Right ventricle myocardium superior (tissue), 1 donor: Measurements from ENCODE around the gene PTPN11. TPM values are rescaled to one million over a fixed set of nuclear protein-coding genes. Genes with fewer than 3 reads are reported as not detected.
"Not testable (repeated sequence)": the region's sequence is repeated elsewhere in the genome, so short reads cannot be mapped to it uniquely, and the experiment has no call there.

ENCODE experiments used
- ATAC-seq: fragments of 200-7000 bp; cut with Tn5 transposase; one replicate; pipeline ENCODE4 v1.9.1; 2020; ENCODE audit warnings: mild to moderate bottlenecking; ENCODE audit not compliant: poor library complexity
- DNase-seq: peaks from one replicate; pipeline ENCODE4 v3.0.0-alpha.2; 2020
- intact Hi-C: fragments of 100-400 bp; cut with DNase I; formaldehyde crosslinking; loops from one replicate; pipeline ENCODE4 v1.11.2; 2022
- long read RNA-seq: library from polyadenylated mRNA; unstranded; transcript quantifications from one replicate; pipeline ENCODE4 v2.0.0, GENCODE V29; 2021
- total RNA-seq: library from RNA; stranded (reverse); fragmentation: NEBNext Ultra II Directional; extraction: Animal tissue kit (Norgen Biotek cat#: 25700); gene quantifications from one replicate; pipeline ENCODE4 v1.2.1, GENCODE V29; 2021
- donor health status: DM: no; HTN: yes; CAD: no; lungs with severe emphysema.

The PTPN11 gene
- total RNA-seq = 98.1 TPM
- long read RNA-seq, full-length matches to known transcripts = 101 of 144 reads
- long read RNA-seq, partial matches to known transcripts = 7 of 144 reads
- long read RNA-seq, other reads (novel, unspliced or antisense) = 36 of 144 reads

DNA sequence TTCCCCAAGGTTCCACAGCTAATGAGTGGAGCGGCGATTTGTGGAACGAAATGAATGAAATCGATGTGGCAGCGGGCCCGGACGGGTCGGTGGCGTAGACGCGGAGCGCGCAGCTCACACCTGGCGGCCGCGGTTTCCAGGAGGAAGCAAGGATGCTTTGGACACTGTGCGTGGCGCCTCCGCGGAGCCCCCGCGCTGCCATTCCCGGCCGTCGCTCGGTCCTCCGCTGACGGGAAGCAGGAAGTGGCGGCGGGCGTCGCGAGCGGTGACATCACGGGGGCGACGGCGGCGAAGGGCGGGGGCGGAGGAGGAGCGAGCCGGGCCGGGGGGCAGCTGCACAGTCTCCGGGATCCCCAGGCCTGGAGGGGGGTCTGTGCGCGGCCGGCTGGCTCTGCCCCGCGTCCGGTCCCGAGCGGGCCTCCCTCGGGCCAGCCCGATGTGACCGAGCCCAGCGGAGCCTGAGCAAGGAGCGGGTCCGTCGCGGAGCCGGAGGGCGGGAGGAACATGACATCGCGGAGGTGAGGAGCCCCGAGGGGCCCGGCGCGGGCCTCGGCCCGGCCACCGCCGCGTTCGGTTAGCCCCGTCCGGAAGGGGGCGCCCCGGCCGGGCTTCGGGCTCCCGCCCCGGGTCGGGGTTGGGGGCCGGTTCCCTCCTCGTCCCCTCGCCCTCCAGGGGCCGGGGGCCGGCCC, at the start of gene PTPN11:
Gene PTPN11, plus strand, starts transcription at position 340 of the 689 bp plus-strand sequence. Its CDS starts 165 bp downstream, at position 505.
- intact Hi-C loops = no loop called here
- DNase-seq = peak; percentile 93
- peak; percentile 95 for ATAC-seq

DNA sequence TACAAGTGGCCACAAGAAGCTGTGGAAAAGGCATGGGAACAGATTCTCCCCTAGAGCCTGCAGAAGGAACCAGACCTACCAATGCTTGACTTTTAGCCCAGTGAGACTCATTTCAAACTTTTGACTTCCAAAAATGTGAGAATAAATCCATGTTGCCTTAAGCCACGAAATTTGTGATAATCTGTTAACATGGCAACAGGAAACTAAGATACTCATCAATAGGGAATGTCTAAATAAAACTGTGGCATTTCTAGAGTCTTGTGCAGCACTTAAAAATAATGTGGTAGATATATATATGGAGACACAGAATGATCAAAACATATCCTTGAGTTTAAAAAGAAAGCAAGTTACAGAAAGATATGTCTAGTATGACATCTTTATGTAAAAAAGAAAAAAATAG, 48.5 kb upstream of the PTPN11 start:
- intact Hi-C loops = no loop called here

DNA sequence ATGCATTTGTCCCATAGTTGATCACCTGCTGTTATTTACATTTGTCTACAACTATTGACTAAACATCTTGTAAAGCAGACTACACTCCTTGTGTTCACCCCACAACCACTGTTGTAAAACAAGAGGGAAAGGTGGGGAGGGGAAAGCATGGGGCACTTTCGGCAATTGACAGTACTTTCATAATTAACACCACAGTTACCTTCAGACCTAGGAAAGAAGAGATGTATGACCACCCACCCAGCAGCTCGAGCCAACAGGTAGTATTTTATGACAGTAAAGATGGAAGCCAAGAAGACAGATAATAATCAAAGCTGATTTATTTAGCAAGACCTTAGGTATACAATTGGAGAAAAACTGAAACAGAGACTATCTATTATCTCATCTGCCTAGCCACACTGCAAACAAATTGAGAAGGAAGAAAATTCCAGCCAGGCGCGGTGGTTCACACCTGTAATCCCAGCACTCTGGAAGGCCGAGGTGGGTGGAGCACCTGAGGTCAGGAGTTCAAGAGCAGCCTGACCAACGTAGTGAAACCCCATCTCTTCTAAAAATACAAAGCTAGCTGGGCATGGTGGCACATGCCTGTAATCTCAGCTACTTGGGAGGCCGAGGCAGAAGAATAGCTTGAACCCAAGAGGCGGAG, 47.8 kb upstream of the PTPN11 start:
- no peak for DNase-seq
- intact Hi-C loops = no loop called here
- no peak for ATAC-seq

More for the DNA sequence above, 48.5 kb upstream of the PTPN11 start:
- no peak for DNase-seq
- ATAC-seq = no peak

DNA sequence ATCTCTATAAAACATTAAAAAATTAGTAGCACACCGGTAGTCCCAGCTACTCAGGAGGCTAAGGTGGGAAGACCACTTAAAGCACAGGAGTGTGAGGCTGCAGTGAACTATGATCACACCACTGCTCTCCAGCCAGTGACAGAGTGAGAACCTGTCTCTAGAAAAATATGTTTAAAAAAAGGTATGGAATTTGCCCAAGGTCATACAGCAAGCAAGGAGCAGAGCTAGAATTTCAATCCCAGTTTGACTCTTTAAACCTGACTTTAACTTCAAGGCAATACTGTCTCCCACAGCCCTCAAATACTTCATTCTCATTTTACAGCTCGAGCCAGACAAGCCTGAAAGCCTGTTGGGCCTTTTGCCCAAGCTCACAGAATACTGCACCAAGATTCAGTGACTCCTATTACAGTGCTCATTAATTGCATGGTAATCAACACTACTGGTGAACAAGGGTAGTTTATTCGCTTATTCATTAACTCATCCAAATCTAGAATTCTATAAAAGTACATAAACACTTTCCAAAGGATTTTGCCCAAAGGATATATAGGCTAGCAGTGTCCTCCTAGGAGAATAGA, 44.5 kb upstream of the PTPN11 start:
- ATAC-seq (no peak), DNase-seq (no peak)
- intact Hi-C loops = no loop called here

DNA sequence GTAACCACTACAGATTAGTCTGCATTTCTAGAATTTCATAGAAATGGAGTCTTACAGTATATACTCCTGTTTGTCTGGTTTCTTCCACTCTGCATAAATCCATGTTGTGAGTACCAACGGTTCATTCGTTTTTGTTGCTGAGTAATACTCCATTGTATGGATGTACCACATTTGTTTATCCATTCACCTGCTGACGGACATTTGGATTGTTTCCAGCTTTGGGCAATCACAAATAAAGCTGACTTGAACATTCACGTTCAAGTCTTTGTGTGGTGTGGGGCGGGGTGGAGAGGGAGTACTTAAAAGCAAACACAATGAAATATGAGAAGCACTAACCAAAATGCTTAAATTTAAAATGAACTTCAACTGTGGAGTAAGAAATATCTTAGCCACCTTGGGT, 43.6 kb upstream of the PTPN11 start:
- ATAC-seq = no peak
- no peak for DNase-seq
- intact Hi-C loops = no loop called here

DNA sequence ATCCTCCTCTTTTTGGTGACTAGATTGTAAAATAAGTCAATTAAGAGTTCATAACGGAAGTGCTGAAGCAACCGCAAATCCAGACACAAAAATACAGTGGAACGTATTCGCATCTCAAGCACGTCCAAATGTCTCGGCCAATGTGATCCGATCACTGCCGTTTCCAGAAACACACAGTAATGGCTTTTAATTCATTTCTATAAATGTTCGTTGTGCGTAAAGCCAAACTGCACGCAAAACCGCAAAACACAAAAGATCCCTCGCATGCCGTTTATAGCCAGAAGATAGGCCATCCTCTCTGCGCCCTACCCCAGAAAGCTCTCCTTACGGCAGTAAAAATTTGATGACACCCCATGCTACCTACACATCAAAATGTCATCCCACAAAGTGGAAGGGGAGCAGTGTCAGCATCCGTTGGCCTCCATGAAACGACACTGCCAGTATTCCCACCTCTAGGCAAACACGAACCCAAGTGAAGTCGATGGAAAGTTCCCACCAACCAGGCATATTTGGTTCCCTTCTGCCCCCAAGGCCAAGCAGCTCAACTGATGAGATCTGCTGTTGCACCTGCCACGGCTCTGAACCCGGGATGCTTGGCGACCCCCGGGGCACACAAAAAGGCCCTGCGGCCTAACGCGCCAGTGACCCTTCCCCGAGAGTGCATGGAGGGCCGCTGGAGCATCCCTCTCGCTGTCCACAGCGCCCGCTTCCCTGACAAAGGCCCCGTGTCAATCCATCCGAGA, 37.9 kb upstream of the PTPN11 start:
- no peak for DNase-seq
- ATAC-seq = no peak
- intact Hi-C loops = loop anchor here (10.0 kb wide), 2 partner anchors 96 to 436 kb away; no protein-coding TSS in a partner anchor

DNA sequence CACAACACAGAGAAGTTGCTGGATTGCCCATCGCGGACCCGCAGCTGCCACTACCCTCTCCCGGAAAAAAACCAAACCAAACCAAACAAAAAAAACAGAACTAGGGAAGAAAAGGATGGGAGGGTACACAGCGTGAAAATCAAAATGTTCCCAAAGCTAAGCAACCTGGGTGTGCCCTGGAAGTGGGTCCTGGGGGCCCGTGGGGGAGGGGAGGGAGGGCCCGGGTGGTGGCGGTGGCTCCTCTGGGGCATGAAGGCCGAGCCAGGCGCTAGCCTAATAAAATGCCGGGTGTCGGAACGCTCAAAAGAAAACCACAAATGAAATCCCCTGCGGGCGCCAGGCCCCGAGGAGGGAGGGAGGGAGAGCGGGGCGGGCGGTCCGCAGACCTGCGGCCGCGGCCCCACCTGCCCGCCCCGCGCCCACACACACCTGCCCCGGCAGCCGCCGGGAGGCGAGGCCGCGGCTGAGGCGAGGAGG, 37.3 kb upstream of the PTPN11 start:
- peak; percentile 32 for ATAC-seq
- intact Hi-C loops = loop anchor here (10.0 kb wide), 2 partner anchors 97 to 437 kb away; no protein-coding TSS in a partner anchor
- peak; percentile 41 for DNase-seq

DNA sequence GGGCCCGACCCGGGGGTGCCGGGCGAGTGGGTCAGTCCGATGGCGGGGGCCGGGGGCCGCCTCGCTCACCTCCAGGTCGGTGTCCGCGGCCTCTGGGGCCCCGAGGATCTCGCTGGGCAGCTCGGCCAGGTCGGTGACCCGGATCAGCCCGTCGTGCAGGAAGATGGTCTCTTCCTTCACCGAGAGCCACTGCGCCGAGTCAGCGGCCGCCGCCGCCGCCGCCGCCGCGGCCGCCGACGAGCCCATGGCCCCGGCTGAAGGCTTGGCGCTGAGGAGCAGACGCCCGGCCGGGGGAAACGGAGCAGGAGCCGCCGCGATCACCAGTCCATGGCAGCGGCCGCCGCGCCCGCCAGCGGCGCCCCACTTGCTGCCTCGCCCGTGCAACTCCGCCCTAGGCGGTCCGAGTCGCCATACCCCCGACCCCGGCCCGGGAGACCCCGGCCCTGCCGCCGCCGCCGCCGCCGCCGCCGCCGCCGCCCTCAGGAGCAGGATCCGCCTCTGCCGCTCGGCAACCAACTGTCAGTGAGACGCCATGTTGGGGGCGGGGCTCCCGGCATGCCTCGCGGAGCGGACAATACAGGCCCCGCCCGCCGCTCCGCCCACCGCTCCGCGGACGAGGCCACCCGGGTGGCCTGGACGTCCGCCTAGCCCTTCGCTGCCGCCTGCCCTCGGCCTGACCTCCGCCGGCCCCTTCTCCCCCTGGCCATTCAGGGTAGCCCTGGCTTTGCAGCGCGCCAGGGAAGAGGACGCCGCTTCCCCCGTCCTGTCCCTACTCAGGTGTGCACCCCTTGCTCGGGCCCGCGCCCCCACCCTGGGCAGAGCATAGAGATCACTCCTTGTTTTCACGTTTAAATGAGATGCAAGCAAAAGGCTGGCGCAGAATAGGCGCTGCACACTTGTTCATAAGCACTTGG, 36.6 kb upstream of the PTPN11 start, which contains the start of gene HECTD4:
Gene HECTD4, minus strand, starts transcription at position 549 of the 914 bp plus-strand sequence. Its CDS starts 303 bp downstream, at position 246.
- ATAC-seq (peak; percentile 99), DNase-seq (peak; percentile 99)
- intact Hi-C loops = loop anchor here (10.0 kb wide), 2 partner anchors 97 to 437 kb away; no protein-coding TSS in a partner anchor

DNA sequence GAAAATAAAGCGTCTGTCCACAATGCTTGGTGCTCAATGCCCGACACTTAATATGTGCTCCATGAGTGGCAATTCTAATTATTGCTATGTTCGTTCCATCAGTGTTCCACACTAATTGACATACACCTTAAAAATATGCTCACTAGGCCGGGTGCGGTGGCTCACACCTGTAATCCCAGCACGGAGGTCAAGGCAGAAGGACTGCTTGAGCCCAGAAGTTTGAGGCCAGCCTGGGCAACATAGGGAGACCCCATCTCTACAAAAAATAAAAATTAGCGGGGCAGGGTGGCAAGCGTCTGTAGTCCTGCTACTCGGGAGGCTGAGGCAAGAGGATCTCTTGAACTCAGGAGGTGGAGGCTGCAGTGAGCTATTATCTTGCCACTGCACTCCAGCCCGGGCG, 35.9 kb upstream of the PTPN11 start:
- intact Hi-C loops = loop anchor here (10.0 kb wide), 2 partner anchors 98 to 438 kb away; no protein-coding TSS in a partner anchor
- ATAC-seq = no peak
- no peak for DNase-seq

DNA sequence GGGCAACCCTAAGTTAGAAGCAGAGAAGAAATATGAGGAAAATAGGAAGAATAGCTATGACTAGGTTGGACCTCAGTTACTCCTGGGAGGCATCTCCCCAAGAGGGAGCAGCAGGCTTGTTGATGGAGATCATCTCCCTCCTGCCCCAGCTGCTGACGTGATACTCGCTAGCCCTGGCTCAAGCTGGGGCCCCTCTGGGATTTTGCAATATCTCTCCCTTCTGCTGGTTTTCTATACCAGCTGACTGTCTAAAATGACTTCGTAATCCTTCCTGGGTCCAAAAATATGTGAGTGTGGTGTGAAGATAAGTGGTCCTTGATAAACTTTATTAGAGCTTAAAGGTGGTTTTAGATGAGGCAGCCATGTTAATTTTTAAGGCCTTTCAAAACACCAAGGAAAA, 32.0 kb upstream of the PTPN11 start:
- ATAC-seq = no peak
- intact Hi-C loops = loop anchor here (5.0 to 10.0 kb wide), 3 partner anchors 102 to 442 kb away; no protein-coding TSS in a partner anchor
- DNase-seq = no peak

DNA sequence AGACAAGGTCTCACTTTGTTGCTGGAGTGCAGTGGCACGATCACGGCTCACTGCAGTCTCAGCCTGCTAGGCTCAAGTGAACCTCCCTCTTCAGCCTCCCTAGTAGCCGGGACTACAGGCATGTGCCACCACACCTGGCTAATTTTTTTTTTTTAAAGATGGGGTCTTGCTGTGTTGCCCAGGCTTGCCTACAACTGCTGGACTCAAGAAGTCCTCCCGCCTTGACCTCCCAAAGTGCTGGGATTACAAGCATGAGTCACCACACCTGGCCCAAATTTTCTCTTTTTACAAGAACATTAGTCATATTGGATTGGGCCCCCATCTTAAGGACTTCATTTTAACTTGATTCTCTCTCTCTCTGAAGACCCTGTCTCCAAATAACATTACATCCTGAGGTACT, 29.5 kb upstream of the PTPN11 start:
- intact Hi-C loops = loop anchor here (5.0 to 10.0 kb wide), 3 partner anchors 104 to 444 kb away; no protein-coding TSS in a partner anchor
- no peak for ATAC-seq
- no peak for DNase-seq

DNA sequence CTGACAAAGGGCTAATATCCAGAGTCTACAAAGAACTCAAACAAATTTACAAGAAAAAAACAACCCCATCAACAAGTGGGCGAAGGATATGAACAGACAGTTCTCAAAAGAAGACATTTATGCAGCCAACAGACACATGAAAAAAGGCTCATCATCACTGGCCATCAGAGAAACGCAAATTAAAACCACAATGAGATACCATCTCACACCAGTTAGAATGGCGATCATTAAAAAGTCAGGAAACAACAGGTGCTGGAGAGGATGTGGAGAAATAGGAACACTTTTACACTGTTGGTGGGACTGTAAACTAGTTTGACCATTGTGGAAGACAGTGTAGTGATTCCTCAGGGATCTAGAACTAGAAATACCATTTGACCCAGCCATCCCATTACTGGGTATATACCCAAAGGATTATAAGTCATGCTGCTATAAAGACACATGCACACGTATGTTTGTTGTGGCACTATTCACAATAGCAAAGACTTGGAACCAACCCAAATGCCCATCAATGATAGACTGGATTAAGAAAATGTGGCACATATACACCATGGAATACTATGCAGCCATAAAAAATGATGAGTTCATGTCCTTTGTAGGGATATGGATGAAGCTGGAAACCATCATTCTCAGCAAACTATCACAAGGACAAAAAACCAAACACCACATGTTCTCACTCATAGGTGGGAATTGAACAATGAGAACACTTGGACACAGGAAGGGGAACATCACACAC, 28.7 kb upstream of the PTPN11 start:
- intact Hi-C loops = loop anchor here (5.0 to 10.0 kb wide), 3 partner anchors 105 to 445 kb away; no protein-coding TSS in a partner anchor
- ATAC-seq, DNase-seq: not testable (repeated sequence)

DNA sequence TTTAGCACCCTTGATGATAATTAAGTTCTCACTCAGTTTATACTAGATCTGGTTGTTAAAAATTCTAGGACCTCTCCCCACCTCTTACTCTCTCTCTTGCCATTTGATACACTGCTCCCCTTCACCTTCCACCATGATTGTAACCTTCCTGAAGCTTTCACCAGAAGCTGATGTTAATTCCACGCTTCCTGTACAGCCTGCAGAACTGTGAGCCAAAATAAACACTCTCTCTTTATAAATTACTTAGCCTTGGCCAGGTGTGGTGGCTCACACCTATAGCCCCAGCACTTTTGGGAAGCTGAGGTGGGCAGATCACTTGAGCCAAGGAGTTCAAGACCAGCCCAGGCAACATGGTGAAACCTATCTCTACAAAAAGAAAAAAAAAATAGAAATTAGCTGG, 25.4 kb upstream of the PTPN11 start:
- intact Hi-C loops = no loop called here
- ATAC-seq (no peak), DNase-seq (no peak)

DNA sequence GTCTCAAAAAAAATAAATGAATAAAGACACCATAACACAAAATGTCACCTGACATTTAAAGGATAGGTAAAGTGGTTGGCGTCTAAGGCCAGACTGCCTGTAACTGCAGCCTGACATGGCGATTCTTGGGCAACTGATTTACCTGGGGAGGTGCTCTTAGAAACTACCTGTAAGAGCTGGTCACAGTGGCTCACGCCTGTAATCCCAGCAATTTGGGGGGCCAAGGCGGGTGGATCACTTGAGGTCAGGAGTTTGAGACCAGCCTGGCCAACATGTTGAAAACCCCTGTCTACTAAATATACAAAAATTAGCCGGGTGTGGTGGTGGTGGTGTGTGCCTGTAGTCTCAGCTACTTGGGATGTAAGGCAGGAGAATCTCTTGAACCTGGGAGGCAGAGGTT, 17.7 kb upstream of the PTPN11 start:
- no peak for ATAC-seq
- no peak for DNase-seq
- intact Hi-C loops = no loop called here

DNA sequence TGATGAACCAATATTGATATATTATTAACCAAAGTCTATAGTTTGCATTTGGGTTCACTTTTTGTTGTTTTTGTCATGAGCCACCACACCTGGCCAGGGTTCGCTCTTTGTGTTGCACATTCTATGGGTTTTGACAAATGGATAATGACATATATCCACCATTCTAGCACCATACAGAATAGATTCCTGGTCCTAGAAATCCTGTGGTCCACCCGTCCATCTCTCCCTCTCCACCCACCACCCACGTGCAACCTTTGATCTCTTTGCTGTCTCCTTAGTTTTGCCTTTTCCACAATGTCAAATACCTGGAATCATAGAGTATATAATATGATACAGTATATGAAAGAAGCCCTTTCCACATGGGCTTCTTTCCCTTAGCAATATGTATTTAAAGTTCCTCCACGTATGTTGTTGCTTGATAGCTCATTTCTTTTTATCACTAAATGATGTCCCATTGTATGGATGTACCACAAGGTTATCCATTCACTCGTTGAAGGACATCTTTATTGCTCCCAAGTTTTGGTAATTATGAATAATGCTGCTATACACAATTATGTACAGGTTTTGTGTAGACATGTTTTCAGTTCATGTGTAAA, 16.7 kb upstream of the PTPN11 start:
- intact Hi-C loops = no loop called here
- ATAC-seq = no peak

More for the DNA sequence above, 16.7 kb upstream of the PTPN11 start:
- DNase-seq = no peak
